Bronchial epithelial cell (primary cell): ENCODE measurements around the gene FHIT. TPM values are rescaled to one million over a fixed set of nuclear protein-coding genes. Genes with fewer than 3 reads are reported as not detected.

ENCODE experiments used
- DNase-seq: peaks from one replicate; pipeline ENCODE4 v3.0.0-alpha.2; 2010; ENCODE audit warnings: low read depth
- FAIRE-seq: peaks from 2 replicates; lab custom pipeline; 2011; peaks lifted over from hg19 to GRCh38; lab: Jason Lieb, UNC
- H3K27me3 ChIP-seq: 2 replicates; pipeline ENCODE4 v1.5.1; 2011; ENCODE audit warnings: low read length; ENCODE audit not compliant: control insufficient read depth, insufficient read depth
- H3K36me3 ChIP-seq: 2 replicates; pipeline ENCODE4 v1.5.1; 2011; ENCODE audit warnings: low read length; ENCODE audit not compliant: control insufficient read depth, insufficient read depth
- H3K4me3 ChIP-seq: 2 replicates; pipeline ENCODE4 v1.5.1; 2011; ENCODE audit warnings: mild to moderate bottlenecking, low read depth, low read length, control low read depth
- CTCF ChIP-seq: IDR thresholded peaks from 2 replicates; pipeline ENCODE4 v1.5.1; 2011; ENCODE audit warnings: mild to moderate bottlenecking, moderate library complexity, low read length, control low read depth, inconsistent platforms; ENCODE audit not compliant: insufficient read depth, severe bottlenecking
- total RNA-seq: library from RNA; depleted of rRNA; stranded (reverse); fragments of >200 nt; gene quantifications from 2 replicates; pipeline ENCODE4 v1.2.1, GENCODE V29; 2014

The FHIT gene
- total RNA-seq, 1 donor from 2014 or later: 1.6 TPM

- FAIRE-seq (no peak), DNase-seq (peak; percentile 80)
- no peak for TF ChIP-seq CTCF
- H3K36me3 ChIP-seq: no peaks in the 10 kb centered on the region
- no peaks in the 10 kb centered on the region for H3K27me3 ChIP-seq
- no peak overlapping the region for H3K4me3 ChIP-seq
Observed at GRCh38 chr3:59820352-59820934, 1430.8 kb downstream of the FHIT start.

DNA sequence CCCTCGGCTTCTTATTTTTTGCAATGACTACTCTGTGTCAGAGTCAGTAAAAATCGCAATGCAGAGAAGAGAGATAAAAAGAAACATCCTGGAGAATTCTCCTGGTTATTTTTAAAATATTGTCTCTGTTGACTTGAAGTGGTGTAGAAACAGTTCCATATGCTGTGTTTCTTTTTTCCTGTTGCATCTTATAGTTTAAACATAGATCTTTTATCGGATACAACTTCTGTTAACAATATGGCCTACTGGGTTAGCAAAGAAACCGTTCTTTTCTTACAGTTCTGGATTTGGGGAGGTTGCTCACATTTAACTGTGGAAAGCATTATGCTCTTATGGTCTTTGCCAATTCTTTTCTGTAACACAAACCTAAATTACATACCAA, 1432.3 kb downstream of the FHIT start:
- no peak for FAIRE-seq
- H3K4me3 ChIP-seq: no peak overlapping the region
- H3K36me3 ChIP-seq: no peaks in the 10 kb centered on the region
- no peaks in the 10 kb centered on the region for H3K27me3 ChIP-seq
- no peak for DNase-seq
- TF ChIP-seq CTCF: no peak

- DNase-seq: peak; percentile 93
Observed at GRCh38 chr3:59818033-59818918, 1433.0 kb downstream of the FHIT start.

DNA sequence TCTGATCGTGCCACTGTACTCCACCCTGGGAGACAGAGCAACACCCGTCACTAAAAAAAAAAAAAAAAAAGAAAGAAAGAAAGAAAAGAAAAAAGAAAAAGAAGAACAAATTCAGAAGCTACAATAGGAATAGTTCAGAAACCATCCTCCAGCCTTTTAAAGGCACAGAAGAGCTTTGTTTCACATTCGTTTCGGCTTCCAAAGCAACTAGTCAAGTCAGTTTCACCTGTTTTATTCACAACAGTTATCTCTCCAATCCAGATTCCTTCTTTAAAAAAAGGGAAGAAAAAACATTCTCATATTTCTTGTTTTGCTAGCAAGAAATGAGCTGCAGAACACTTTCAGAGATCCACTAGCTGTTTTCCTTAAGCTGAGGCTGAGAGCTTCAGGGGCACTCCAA, 1433.7 kb downstream of the FHIT start:
- no peaks in the 10 kb centered on the region for H3K36me3 ChIP-seq
- no peak for FAIRE-seq
- H3K27me3 ChIP-seq: no peaks in the 10 kb centered on the region
- no peak for DNase-seq
- H3K4me3 ChIP-seq: no peak overlapping the region
- TF ChIP-seq CTCF: no peak

More at GRCh38 chr3:59818033-59818918, 1433.0 kb downstream of the FHIT start:
- H3K4me3 ChIP-seq: no peak overlapping the region
- H3K27me3 ChIP-seq: no peaks in the 10 kb centered on the region
- FAIRE-seq: peak; percentile 91
- TF ChIP-seq CTCF: no peak
- no peaks in the 10 kb centered on the region for H3K36me3 ChIP-seq

DNA sequence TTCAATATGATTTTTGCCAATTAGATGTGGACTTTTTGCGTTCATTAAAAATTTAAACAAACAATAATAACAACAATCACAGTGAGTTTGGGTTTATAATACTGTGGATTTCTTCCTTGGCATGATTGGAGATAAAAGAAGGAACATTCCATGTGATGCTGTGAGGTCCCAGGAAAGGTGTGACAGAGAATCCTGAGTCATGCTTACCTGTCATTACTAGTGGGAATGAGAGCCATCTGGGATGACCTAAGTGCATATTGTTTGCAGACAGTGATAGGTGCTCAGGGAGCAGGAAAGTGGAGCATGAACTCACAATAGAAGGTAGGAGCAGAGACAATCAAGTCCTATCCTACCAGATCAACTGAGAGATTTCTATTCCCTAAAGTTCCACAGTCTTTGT, 1434.9 kb downstream of the FHIT start:
- TF ChIP-seq CTCF: no peak
- no peak overlapping the region for H3K4me3 ChIP-seq
- FAIRE-seq (no peak), DNase-seq (peak; percentile 77)
- no peaks in the 10 kb centered on the region for H3K27me3 ChIP-seq
- H3K36me3 ChIP-seq: no peaks in the 10 kb centered on the region
